SK-N-SH (cell line): ENCODE data around the gene GSG1L. TPM values are rescaled to one million over a fixed set of nuclear protein-coding genes. Genes with fewer than 3 reads are reported as not detected.
A peak's percentile ranks its signal among the peaks of the same experiment; 100 is the strongest.

Experiments
- CTCF ChIA-PET: fragments of 300-600, 350-600 bp; formaldehyde crosslinking; extraction: SDS; loops from one replicate; lab custom pipeline; 2021; lab: Yijun Ruan, JAX
- POLR2A ChIA-PET: fragments of 350-600 bp; sonication (Branson Sonifier 250); formaldehyde crosslinking; extraction: SDS; loops from one replicate; lab custom pipeline; 2020; ENCODE audit warnings: antibody characterized with exemption, inconsistent platforms; lab: Yijun Ruan, JAX
- DNase-seq: peaks from one replicate; pipeline ENCODE4 v3.0.0; 2012
- H2AFZ ChIP-seq: fragments of 200-600 bp; sonication (generic); 2 replicates; pipeline ENCODE4 v1.8.1; 2016; ENCODE audit warnings: antibody characterized with exemption, mild to moderate bottlenecking, low read depth
- H3F3A ChIP-seq: fragments of 200-600 bp; sonication (generic); replicated peaks from 2 replicates; pipeline ENCODE3; 2016; ENCODE audit warnings: antibody characterized with exemption, mild to moderate bottlenecking; ENCODE audit not compliant: insufficient read depth
- H3K27ac ChIP-seq, 2 experiments: fragments of 200-500 bp in 1 of 2; fragments of 200-600 bp in 1 of 2; sonication (Bioruptor generic) in 1 of 2; sonication (generic), shearing (Covaris generic) in 1 of 2; 2 replicates each; pipeline versions ENCODE4 v1.5.1 to v1.6.1; 2014 to 2016; ENCODE audit warnings: low read depth in 2 of 2, inconsistent platforms in 1 of 2, low read length in 1 of 2, mild to moderate bottlenecking in 1 of 2, mixed read lengths in 1 of 2
- H3K27me3 ChIP-seq: fragments of 200-600 bp; sonication (generic), shearing (Covaris generic); 2 replicates; pipeline ENCODE4 v1.6.1; 2016; ENCODE audit warnings: mixed run types; ENCODE audit not compliant: insufficient read depth
- H3K36me3 ChIP-seq, 2 experiments: fragments of 200-500 bp in 1 of 2; fragments of 200-600 bp in 1 of 2; sonication (Bioruptor generic) in 1 of 2; sonication (generic) in 1 of 2; replicated peaks in 1 of 2; 2 replicates each; pipeline versions ENCODE3 to v1.5.1; 2014 to 2016; ENCODE audit warnings: low read length in 1 of 2, mild to moderate bottlenecking in 1 of 2; ENCODE audit not compliant: insufficient read depth in 2 of 2, control insufficient read depth in 1 of 2
- H3K4me1 ChIP-seq, 2 experiments: fragments of 200-500 bp in 1 of 2; fragments of 200-600 bp in 1 of 2; sonication (Bioruptor generic) in 1 of 2; sonication (generic), shearing (Covaris generic) in 1 of 2; 2 replicates each; pipeline versions ENCODE4 v1.5.1 to v1.6.1; 2014 to 2016; ENCODE audit warnings: low read depth in 1 of 2, low read length in 1 of 2, mixed run types in 1 of 2; ENCODE audit not compliant: insufficient read depth in 2 of 2, control insufficient read depth in 1 of 2
- H3K4me2 ChIP-seq: fragments of 200-600 bp; sonication (generic), shearing (Covaris generic); 2 replicates; pipeline ENCODE4 v1.6.1; 2017; ENCODE audit warnings: mixed run types
- H3K4me3 ChIP-seq, 2 experiments: fragments of 200-500 bp in 1 of 2; fragments of 200-600 bp in 1 of 2; sonication (Bioruptor generic) in 1 of 2; sonication (generic), shearing (Covaris generic) in 1 of 2; 2 replicates each; pipeline versions ENCODE4 v1.5.1 to v1.8.1; 2014 to 2016; ENCODE audit warnings: low read depth in 2 of 2, inconsistent platforms in 1 of 2, low read length in 1 of 2, mild to moderate bottlenecking in 1 of 2, mixed read lengths in 1 of 2, moderate library complexity in 1 of 2
- H3K79me2 ChIP-seq: fragments of 200-600 bp; sonication (generic); 2 replicates; pipeline ENCODE4 v1.8.1; 2017; ENCODE audit warnings: mild to moderate bottlenecking; ENCODE audit not compliant: insufficient read depth
- H3K9ac ChIP-seq: fragments of 200-600 bp; sonication (generic); 2 replicates; pipeline ENCODE4 v1.6.1; 2017; ENCODE audit warnings: mixed run types
- H3K9me2 ChIP-seq: fragments of 200-600 bp; sonication (generic); 2 replicates; pipeline ENCODE4 v1.6.1; 2017; ENCODE audit warnings: mixed run types
- H3K9me3 ChIP-seq: fragments of 200-600 bp; sonication (generic); 2 replicates; pipeline ENCODE4 v1.6.1; 2017; ENCODE audit warnings: mixed run types, mild to moderate bottlenecking, moderate library complexity
- H4K20me1 ChIP-seq: fragments of 200-600 bp; sonication (generic); 2 replicates; pipeline ENCODE4 v1.6.1; 2017; ENCODE audit warnings: mild to moderate bottlenecking, mixed run types; ENCODE audit not compliant: insufficient read depth
- CHD2 ChIP-seq: fragments of 150-350 bp; IDR thresholded peaks from 2 replicates; pipeline ENCODE4 v1.6.1; 2018; ENCODE audit warnings: low read length; ENCODE audit not compliant: partially characterized antibody
- EP300 ChIP-seq, 2 experiments: IDR thresholded peaks; 2 replicates each; pipeline versions ENCODE4 v1.4.0 to v1.6.1; 2012; ENCODE audit warnings: borderline replicate concordance in 1 of 2, low read depth in 1 of 2, low read length in 1 of 2
- FOXJ3 ChIP-seq: sonication (generic); formaldehyde crosslinking; IDR thresholded peaks from 2 replicates; pipeline ENCODE4 v1.5.1; 2020; ENCODE audit warnings: mild to moderate bottlenecking, missing genetic modification reagents
- FOXM1 ChIP-seq: IDR thresholded peaks from 2 replicates; pipeline ENCODE4 v1.4.0; 2012; ENCODE audit warnings: low read depth, mild to moderate bottlenecking
- GATA2 ChIP-seq: sonication (generic); formaldehyde crosslinking; IDR thresholded peaks from 2 replicates; pipeline ENCODE4 v1.5.0; 2020; ENCODE audit warnings: mild to moderate bottlenecking, missing genetic modification reagents
- MXI1 ChIP-seq: IDR thresholded peaks from 2 replicates; pipeline ENCODE4 v1.6.1; 2012; ENCODE audit warnings: mild to moderate bottlenecking, low read depth, low read length, improper control_type of control experiment
- RAD21 ChIP-seq: IDR thresholded peaks from 2 replicates; pipeline ENCODE4 v1.6.1; 2012; ENCODE audit warnings: mild to moderate bottlenecking, low read length
- RCOR1 ChIP-seq: fragments of 150-350 bp; IDR thresholded peaks from 2 replicates; pipeline ENCODE4 v1.6.1; 2017; ENCODE audit warnings: antibody characterized with exemption, low read length
- USF1 ChIP-seq: IDR thresholded peaks from 2 replicates; pipeline ENCODE4 v1.4.0; 2012; ENCODE audit warnings: low read depth, borderline replicate concordance
- WGBS: methylation state at CpG from one replicate; pipeline ENCODE4 v1.1.6; 2017; ENCODE audit warnings: low lambda C conversion rate; 5-methylcytosine and 5-hydroxymethylcytosine counted together
- polyA plus RNA-seq, 3 experiments: library from polyadenylated mRNA; depleted of rRNA; stranded (reverse); fragments of >200 nt; gene quantifications; 2 replicates each; pipeline ENCODE4 v1.2.3, GENCODE V29; 2012
- TF ChIP-seq, protein P1 (sequence below): fragments of 200-600 bp; sonication (generic); IDR thresholded peaks from 2 replicates; pipeline ENCODE4 v1.6.1; 2017; ENCODE audit warnings: antibody characterized with exemption, mild to moderate bottlenecking, moderate library complexity
- TF ChIP-seq, protein P2 (sequence below): IDR thresholded peaks from 2 replicates; pipeline ENCODE4 v1.6.1; 2012; ENCODE audit warnings: mild to moderate bottlenecking, low read depth, low read length, moderate library complexity

GSG1L gene
- polyA plus RNA-seq, 1 of the 3 experiments (the other 2 are of a cell fraction): not detected

DNA sequence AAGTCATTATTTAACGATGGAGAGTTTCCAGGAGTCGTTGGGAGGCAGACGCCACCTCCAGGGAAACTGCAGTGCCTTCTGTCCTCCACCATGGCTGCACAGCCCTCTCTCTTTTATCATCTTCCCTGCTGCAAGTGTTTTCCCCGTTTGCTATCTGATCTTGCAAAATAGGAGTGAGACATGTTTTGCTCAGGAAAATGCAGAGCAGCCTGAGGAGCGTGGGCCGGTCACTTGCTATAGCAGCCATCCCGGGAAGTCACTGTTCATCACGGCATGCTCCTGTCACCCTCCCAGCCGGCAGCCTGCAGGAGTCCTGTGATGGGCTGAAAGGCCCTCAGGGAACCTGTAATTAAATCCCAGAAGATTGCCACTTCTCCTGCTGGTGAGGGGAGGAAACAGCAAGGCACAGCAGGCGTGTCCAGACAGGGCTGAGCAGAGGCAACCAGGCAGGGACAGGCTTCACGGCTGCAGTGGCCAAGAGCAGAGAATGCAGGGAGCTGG, 143.1 kb downstream of the GSG1L start:
- H4K20me1 ChIP-seq: no peaks in the 10 kb centered on the region
- H3K9ac ChIP-seq: no peak overlapping the region
- POLR2A ChIA-PET: interaction anchor here (0.9 kb wide), 1 partner anchor 65 kb away, joined by 3 read pairs; no protein-coding TSS in a partner anchor
- H2AFZ ChIP-seq: no peak overlapping the region
- no peaks in the 10 kb centered on the region for H3K36me3 ChIP-seq
- H3K79me2 ChIP-seq: no peaks in the 10 kb centered on the region
- DNase-seq: peak; percentile 80
- 3% methylated on average over 9 of the region's 11 CpGs for WGBS
- CTCF ChIA-PET: interaction anchor here (0.7 to 1.4 kb wide), 4 partner anchors 12 to 281 kb away, joined by 3 to 7 read pairs (median 4); no protein-coding TSS in a partner anchor
- no peaks in the 10 kb centered on the region for H3K9me3 ChIP-seq
- no peak overlapping the region for H3K4me2 ChIP-seq
- peak overlapping the region in 1 of 2 experiments; percentile 91; a peak in 2 of 4 replicates for H3K27ac ChIP-seq
- no peaks in the 10 kb centered on the region for H3F3A ChIP-seq
- H3K27me3 ChIP-seq: no peaks in the 10 kb centered on the region
- peak overlapping the region in 1 of 2 experiments; percentile 9; a peak in 1 of 4 replicates for H3K4me3 ChIP-seq
- TF ChIP-seq GATA2 (CRISPR knock-in tag): peak; percentile 91
- peak in 1 of 2 experiments; percentile 50; a peak in 1 of 4 replicates for TF ChIP-seq EP300 (IDR thresholded peaks at IDR 0.05; ENCODE audit: borderline replicate concordance in 1 of 2, low read depth in 1 of 2, low read length in 1 of 2)
- peak; percentile 29; the same call in 1 of the 2 replicates for TF ChIP-seq RCOR1
- TF ChIP-seq FOXJ3: peak; percentile 85
- no peak for TF ChIP-seq USF1
- peak; percentile 55 for TF ChIP-seq CHD2
- TF ChIP-seq MXI1: peak; percentile 95
- TF ChIP-seq, protein P1, sequence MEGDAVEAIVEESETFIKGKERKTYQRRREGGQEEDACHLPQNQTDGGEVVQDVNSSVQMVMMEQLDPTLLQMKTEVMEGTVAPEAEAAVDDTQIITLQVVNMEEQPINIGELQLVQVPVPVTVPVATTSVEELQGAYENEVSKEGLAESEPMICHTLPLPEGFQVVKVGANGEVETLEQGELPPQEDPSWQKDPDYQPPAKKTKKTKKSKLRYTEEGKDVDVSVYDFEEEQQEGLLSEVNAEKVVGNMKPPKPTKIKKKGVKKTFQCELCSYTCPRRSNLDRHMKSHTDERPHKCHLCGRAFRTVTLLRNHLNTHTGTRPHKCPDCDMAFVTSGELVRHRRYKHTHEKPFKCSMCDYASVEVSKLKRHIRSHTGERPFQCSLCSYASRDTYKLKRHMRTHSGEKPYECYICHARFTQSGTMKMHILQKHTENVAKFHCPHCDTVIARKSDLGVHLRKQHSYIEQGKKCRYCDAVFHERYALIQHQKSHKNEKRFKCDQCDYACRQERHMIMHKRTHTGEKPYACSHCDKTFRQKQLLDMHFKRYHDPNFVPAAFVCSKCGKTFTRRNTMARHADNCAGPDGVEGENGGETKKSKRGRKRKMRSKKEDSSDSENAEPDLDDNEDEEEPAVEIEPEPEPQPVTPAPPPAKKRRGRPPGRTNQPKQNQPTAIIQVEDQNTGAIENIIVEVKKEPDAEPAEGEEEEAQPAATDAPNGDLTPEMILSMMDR: 0 out of 2 replicates have a peak, but pooled peaks have one; percentile 16
- peak; percentile 36 for TF ChIP-seq RAD21
- TF ChIP-seq FOXM1: no peak
- TF ChIP-seq, protein P2, sequence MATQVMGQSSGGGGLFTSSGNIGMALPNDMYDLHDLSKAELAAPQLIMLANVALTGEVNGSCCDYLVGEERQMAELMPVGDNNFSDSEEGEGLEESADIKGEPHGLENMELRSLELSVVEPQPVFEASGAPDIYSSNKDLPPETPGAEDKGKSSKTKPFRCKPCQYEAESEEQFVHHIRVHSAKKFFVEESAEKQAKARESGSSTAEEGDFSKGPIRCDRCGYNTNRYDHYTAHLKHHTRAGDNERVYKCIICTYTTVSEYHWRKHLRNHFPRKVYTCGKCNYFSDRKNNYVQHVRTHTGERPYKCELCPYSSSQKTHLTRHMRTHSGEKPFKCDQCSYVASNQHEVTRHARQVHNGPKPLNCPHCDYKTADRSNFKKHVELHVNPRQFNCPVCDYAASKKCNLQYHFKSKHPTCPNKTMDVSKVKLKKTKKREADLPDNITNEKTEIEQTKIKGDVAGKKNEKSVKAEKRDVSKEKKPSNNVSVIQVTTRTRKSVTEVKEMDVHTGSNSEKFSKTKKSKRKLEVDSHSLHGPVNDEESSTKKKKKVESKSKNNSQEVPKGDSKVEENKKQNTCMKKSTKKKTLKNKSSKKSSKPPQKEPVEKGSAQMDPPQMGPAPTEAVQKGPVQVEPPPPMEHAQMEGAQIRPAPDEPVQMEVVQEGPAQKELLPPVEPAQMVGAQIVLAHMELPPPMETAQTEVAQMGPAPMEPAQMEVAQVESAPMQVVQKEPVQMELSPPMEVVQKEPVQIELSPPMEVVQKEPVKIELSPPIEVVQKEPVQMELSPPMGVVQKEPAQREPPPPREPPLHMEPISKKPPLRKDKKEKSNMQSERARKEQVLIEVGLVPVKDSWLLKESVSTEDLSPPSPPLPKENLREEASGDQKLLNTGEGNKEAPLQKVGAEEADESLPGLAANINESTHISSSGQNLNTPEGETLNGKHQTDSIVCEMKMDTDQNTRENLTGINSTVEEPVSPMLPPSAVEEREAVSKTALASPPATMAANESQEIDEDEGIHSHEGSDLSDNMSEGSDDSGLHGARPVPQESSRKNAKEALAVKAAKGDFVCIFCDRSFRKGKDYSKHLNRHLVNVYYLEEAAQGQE: no peak
- no peaks in the 10 kb centered on the region for H3K9me2 ChIP-seq
- peaks cover 0 to 24% of the 10 kb centered on the region in 2 experiments; a peak in 1 of 4 replicates for H3K4me1 ChIP-seq
